GM21529 (cell line): ENCODE measurements around the gene NCK2.

ENCODE experiments used
- ATAC-seq: cut with Tn5 transposase; IDR thresholded peaks from one replicate; pipeline ENCODE4 v1.9.1; 2021; ENCODE audit not compliant: unreplicated experiment

The NCK2 gene

GRCh38 chr2:105734762-105735538 lies 9.8 kb upstream of the NCK2 start:
- ATAC-seq = no peak

- no peak for ATAC-seq
Measured at GRCh38 chr2:105736145-105736544, 8.6 kb upstream of the NCK2 start.

DNA sequence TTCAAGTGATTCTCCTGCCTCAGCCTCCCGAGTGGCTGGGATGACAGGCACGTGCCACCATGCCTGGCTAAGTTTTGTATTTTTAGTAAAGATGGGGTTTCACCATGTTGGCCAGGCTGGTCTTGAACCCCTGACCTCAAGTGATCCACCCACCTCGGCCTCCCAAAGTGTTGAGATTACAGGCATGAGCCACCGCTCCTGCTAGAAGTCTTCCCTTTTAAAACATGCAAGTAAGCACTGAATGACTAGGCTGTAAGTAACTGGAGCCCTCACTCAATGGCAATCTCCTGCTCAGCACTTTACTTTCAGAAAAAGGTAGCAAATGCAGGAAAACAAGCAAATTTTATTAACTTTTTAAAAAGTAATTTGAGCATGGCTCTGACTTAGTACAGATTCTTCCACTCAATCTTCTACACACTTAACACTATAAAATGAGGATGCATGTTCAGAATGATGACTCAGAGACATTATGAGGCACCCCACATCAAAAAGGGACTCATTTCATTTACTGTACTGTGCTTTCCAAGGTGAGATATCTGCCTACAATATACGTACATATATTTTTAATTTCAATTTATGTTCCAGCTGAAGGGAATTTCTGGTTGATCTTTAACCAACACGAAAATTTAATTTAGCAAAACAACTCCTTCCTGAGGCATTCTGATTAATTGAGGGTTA lies 6.6 kb upstream of the NCK2 start:
- ATAC-seq = no peak

- no peak for ATAC-seq
Measured at GRCh38 chr2:105738658-105739241, 6.0 kb upstream of the NCK2 start.

DNA sequence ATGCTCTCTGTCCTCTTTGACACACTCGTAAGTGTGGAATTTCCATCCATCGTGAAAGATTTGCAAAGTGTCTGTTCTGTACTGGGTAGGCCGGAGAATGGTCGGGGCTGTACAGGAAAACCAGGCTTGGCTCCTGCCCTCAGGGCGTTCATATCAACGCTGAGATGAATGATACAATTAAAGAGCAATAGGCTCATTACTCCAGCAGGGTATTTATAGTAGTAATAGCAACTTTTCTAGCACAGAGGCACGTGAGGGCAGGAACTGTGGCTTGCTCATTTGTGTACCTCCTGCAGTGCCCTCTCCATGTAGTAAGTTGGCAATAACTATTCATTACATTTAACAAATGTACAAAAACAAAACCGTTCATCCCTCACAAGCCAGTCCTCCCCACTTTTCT lies 5.3 kb upstream of the NCK2 start:
- no peak for ATAC-seq

GRCh38 chr2:105739944-105740530 lies 4.7 kb upstream of the NCK2 start:
- ATAC-seq = no peak

- no peak for ATAC-seq
Measured at GRCh38 chr2:105741174-105741573, 3.5 kb upstream of the NCK2 start.

GRCh38 chr2:105741617-105742016 lies 3.1 kb upstream of the NCK2 start:
- ATAC-seq = no peak

DNA sequence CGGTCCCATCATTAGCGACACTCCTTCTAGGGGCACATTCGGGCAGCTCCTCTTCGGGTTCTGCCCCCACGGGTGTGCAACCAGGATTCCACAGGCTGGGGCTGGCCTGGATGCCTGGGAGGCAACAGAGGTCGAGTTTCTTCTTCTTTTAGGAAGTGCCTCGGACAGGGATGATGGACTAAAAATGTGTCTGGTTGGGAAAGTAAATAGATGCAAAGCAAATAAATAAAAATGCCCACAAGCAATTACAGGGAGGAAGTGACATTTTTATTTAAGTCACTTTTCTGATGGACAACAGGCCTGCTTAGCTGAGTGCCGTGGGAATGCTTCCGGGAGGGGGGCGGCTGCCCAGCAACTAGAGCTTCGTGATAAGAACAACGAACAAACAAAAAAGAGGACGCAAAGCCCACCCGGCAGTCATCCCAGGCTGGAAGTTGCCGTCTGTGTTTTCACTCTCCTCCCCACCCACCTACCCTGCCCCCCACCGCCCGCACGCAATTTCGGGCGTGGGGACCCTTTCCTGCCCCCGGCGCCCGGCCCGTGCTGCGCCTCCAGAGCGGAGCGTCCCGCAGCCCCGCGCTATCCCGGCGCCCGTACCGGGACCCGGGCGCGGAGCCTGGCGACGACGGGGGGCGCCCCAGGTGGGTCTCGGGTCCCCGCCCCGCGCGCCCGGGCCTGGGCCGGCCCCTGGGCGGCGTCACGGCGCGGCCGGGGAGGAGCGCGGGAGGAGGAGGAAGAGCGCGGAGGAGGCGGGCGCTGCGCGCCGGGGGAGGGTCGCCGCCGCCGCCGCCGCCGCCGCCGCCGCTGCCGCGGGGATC lies 412 bp upstream of the NCK2 start:
- peak; percentile 66 for ATAC-seq

GRCh38 chr2:105746177-105747080 lies 1.7 kb downstream of the NCK2 start:
- peak; percentile 54 for ATAC-seq

- ATAC-seq = no peak
Measured at GRCh38 chr2:105747254-105747894, 2.7 kb downstream of the NCK2 start.

GRCh38 chr2:105747991-105748390 lies 3.3 kb downstream of the NCK2 start:
- ATAC-seq = no peak

DNA sequence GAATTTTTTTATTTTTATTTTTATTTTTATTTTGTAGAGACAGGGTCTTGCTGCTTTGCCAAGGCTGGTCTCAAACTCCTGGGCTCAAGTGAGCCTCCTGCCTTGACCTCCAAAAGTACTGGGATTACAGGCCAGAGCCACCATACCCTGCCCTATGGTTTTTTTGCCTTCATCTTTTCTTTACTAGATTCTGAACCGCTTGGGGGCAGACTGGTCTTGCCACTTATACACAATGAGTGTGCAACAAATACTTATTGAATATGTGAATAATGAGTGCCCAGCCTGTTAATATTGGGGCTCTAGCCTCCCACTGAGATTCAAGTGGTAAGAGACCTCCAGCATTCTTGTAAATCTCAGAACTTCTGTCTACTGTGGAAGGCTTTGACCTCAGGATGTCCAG lies 3.9 kb downstream of the NCK2 start:
- ATAC-seq = no peak

DNA sequence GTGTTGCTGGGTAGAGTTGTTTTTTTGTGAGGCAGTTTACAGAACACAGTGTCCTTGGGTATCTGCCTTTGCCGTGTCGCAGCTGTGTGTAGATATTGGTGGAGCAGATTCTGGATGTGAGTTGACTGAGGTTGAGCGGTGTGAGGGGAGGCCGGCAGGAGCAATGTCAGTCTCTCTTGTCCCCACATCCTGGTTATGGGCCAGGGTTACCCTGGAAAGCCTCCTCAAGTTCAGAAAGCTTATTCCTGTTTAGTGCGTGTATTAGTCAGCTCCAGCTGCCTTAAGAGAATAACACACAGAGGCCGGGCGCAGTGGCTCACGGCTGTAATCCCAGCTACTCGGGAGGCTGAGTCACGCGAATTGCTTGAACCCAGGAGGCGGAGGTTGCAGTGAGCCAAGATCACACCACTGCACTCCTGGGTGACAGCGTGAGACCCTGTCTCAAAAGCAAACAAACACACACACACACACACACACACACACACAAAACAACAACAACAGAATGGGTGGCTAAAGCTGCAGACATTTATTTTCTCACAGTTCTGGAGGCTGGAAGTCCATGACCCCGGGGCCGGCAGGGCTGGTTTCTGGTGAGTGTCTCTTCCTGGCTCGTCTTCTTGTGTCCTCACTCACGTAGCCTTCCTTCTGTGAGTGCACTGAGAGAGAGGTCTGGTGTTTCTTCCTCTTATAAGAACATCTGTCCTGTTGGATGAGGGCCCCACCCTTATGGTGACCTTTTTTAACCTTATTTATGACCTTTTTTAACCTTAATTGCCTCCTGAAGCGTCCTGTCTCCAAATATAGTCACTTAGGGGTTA lies 5.1 kb downstream of the NCK2 start:
- ATAC-seq = no peak

DNA sequence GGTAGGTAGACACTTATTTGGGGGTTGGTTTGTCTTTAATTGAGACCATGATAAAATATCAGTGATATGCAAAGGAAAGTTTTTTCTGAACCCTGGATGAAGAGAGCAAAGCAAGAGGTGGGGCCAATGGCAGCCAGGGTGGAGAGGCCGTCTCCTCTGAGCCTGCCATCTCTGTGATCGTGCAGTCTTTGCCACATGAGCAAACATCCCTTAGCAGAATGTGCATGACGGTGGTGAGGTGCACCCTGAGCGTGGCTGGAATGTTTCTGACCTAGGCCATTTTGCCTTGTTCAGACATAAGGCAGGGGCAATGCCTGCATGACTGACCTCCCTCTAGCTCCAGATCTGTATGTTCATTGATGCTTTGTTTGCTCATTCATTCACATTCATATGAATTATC lies 6.0 kb downstream of the NCK2 start:
- ATAC-seq = no peak

DNA sequence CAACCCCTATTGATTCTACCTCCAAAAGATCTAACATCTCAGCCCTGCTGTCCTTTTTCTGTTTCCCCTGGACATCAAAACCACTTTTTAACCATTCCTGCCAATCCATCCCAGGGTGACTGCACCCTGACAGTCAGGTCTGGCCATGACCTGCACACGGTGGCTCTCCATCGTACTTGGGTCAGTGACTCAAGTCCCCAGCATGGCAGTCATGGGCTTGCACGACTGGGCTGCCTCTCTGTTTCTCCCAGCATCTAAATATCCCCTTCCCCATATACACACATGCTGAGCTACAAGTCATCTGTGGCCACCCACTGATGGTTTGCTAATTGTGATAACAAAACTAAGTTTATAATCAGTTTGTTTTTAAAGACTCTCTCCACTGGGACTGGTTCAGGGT lies 6.6 kb downstream of the NCK2 start:
- ATAC-seq = no peak

- no peak for ATAC-seq
Measured at GRCh38 chr2:105752691-105753358, 8.1 kb downstream of the NCK2 start.

- ATAC-seq = no peak
Measured at GRCh38 chr2:105753380-105753779, 8.7 kb downstream of the NCK2 start.
